ENCODE results near the gene PRKCH.

DNA sequence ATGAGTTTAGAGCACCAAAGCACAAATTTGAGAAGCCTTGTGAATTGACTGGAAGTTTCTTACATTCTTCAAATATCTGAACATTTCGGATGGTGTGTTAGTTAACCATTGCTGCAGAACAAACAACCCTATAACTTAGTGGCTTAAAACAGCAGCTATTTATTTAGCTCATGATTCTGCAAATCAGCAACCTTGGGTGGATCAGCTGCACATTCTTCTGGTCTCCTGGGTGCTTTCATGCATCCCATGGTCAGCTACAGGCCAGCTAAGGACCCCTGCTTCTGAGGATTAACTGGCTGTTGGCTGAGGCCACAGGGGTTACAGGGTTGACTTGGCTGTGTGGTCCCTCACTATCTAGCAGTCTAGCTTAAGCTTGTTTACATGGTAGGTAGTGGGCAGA, 260.0 kb downstream of the PRKCH start:
- no peak for TF ChIP-seq POLR2AphosphoS5 (IDR thresholded peaks at IDR 0.05; ENCODE audit: borderline replicate concordance, low read depth, low read length)
- no peak for TF ChIP-seq FOXP2 (optimal IDR thresholded peaks at IDR 0.05; ENCODE audit: control extremely low read depth, extremely low read length, insufficient read depth)
- no peak for TF ChIP-seq EZH2 (IDR thresholded peaks at IDR 0.05)

Data from SK-N-MC (cell line).